ENCODE measurements around the gene JPH4. TPM values are rescaled to one million over a fixed set of nuclear protein-coding genes. Genes with fewer than 3 reads are reported as not detected.

The JPH4 gene
- total RNA-seq, 1 experiment from 2014 or later: 6.8 TPM

DNA sequence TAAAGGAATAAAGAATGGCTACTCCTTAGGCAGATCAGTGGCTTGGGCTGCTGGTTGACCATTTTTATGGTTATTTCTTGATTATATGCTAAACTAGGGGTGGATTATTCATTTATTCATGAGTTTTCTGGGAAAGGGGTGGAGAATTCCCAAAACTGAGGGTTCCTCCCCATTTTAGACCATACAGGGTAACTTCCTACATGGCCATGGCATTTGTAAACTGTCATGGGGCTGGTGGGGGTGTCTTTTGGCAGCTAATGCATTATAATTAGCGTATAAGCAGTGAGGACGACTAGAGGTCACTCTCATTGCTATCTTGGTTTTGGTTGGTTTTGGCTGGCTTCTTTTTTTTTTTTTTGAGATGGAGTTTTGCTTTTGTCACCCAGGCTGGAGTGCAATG is 25.6 kb upstream of the JPH4 start:
- Histone ChIP-seq H3K23me2 (ENCODE audit: insufficient read length, low read depth, low read length, poor library complexity, severe bottlenecking) (no peaks in the 10 kb centered on the region), H4K8ac (replicated peaks; ENCODE audit: insufficient read length, low read depth, low read length) (no peak overlapping the region), H3K27me3 (ENCODE audit: insufficient read depth, low read length) (no peaks in the 10 kb centered on the region), H3K27ac (ENCODE audit: insufficient read length, low read depth, low read length) (no peak overlapping the region), H4K91ac (ENCODE audit: insufficient read length, low read depth, low read length) (no peak overlapping the region), H3T11ph (ENCODE audit: low read length) (no peak overlapping the region), H2BK12ac (ENCODE audit: insufficient read length, low read depth, low read length) (no peak overlapping the region), H2AFZ (ENCODE audit: low read length) (no peak overlapping the region), H2BK120ac (ENCODE audit: low read depth, low read length, poor library complexity, severe bottlenecking) (no peak overlapping the region), H3K79me2 (ENCODE audit: insufficient read depth, low read length) (no peaks in the 10 kb centered on the region), H2AK5ac (ENCODE audit: insufficient read length, low read length) (no peak overlapping the region), H2BK15ac (ENCODE audit: low read depth, low read length) (no peak overlapping the region), H2BK5ac (ENCODE audit: insufficient read length, low read length) (no peak overlapping the region), H3K23ac (ENCODE audit: insufficient read length, low read depth, low read length) (no peak overlapping the region), H3K4me1 (ENCODE audit: insufficient read depth, low read length) (no peaks in the 10 kb centered on the region), H4K20me1 (ENCODE audit: control insufficient read depth, insufficient read depth, insufficient read length) (no peaks in the 10 kb centered on the region), H3K56ac (ENCODE audit: insufficient read length, low read depth, low read length) (no peak overlapping the region), H3K9ac (ENCODE audit: extremely low read depth, insufficient read length, low read length) (no peak overlapping the region), H3K79me1 (ENCODE audit: insufficient read depth, low read depth, low read length, poor library complexity, severe bottlenecking) (no peaks in the 10 kb centered on the region), H3K9me3 (ENCODE audit: control insufficient read depth, low read depth, low read length) (no peaks in the 10 kb centered on the region), H4K5ac (ENCODE audit: insufficient read length, low read depth, low read length) (no peak overlapping the region), H3K18ac (ENCODE audit: insufficient read length, low read depth, low read length) (no peak overlapping the region), H3K4me2 (ENCODE audit: insufficient read depth, insufficient read length, low read length) (no peak overlapping the region), H2BK20ac (ENCODE audit: low read depth, low read length, poor library complexity, severe bottlenecking) (no peak overlapping the region), H3K4ac (ENCODE audit: low read depth, low read length) (no peak overlapping the region), H3K14ac (ENCODE audit: insufficient read depth, low read length) (no peak overlapping the region)
- Mint-ChIP-seq H3K27me3 (ENCODE audit: low read depth) (peaks cover 7% of the 10 kb centered on the region; the same call in 1 of the 2 replicates), H3K4me3 (no peak overlapping the region), H3K27ac (no peak overlapping the region), H3K4me1 (no peaks in the 10 kb centered on the region), H3K9me3 (peaks cover 2 to 32% of the 10 kb centered on the region in 2 experiments; a peak in 4 of 5 replicates), H3K36me3 (ENCODE audit: insufficient read depth in 1 of 3, low read depth in 3 of 3) (no peaks in the 10 kb centered on the region)
- no CpG with 5 or more reads among the region's 2 CpGs for WGBS (ENCODE audit: extremely low coverage, insufficient read length, low lambda C conversion rate)
- DNase-seq: no peak
- TF ChIP-seq, protein P1, sequence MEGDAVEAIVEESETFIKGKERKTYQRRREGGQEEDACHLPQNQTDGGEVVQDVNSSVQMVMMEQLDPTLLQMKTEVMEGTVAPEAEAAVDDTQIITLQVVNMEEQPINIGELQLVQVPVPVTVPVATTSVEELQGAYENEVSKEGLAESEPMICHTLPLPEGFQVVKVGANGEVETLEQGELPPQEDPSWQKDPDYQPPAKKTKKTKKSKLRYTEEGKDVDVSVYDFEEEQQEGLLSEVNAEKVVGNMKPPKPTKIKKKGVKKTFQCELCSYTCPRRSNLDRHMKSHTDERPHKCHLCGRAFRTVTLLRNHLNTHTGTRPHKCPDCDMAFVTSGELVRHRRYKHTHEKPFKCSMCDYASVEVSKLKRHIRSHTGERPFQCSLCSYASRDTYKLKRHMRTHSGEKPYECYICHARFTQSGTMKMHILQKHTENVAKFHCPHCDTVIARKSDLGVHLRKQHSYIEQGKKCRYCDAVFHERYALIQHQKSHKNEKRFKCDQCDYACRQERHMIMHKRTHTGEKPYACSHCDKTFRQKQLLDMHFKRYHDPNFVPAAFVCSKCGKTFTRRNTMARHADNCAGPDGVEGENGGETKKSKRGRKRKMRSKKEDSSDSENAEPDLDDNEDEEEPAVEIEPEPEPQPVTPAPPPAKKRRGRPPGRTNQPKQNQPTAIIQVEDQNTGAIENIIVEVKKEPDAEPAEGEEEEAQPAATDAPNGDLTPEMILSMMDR (conservative IDR thresholded peaks at IDR 0.05): no peak

Measured in H9 (cell line).